Keratinocyte (primary cell): ENCODE data around the gene DAPK2.

Source experiments
- EZH2 ChIP-seq: IDR thresholded peaks from one replicate; pipeline ENCODE4 v1.6.1; 2012; ENCODE audit warnings: inconsistent platforms, mild to moderate bottlenecking, low read length, moderate library complexity
- TF ChIP-seq, protein P1 (sequence below), 3 experiments: IDR thresholded peaks in 1 of 3; conservative IDR thresholded peaks in 1 of 3; optimal IDR thresholded peaks in 1 of 3; 2 replicates in 2 of 3; 3 replicates in 1 of 3; pipeline versions ENCODE3 to v1.5.1; 2011; ENCODE audit warnings: low read length in 3 of 3, mild to moderate bottlenecking in 3 of 3, moderate library complexity in 2 of 3, control low read depth in 1 of 3, inconsistent platforms in 1 of 3; ENCODE audit not compliant: insufficient read depth in 2 of 3; ENCODE audit errors: extremely low read depth in 1 of 3

DNA sequence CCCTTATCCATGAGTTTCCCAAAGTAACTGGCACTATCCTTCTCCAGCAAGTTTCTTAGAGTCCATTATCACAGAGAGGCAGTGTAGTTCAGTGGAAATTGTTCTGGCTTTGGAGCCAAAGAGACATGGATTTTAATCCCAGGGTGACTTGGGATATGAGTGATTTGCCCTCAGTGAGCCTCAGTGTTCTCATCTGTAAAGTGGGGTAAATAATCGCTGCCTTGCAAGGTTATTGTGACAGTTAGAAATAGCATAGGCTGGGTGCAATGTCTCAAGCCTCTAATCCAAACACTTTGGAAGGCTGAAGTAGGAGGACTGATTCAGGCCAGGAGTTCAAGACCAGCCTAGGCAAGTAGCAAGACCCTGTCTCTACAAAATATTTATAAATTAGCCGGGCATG lies 30.0 kb downstream of the DAPK2 start:
- no peak for TF ChIP-seq EZH2
- TF ChIP-seq, protein P1, sequence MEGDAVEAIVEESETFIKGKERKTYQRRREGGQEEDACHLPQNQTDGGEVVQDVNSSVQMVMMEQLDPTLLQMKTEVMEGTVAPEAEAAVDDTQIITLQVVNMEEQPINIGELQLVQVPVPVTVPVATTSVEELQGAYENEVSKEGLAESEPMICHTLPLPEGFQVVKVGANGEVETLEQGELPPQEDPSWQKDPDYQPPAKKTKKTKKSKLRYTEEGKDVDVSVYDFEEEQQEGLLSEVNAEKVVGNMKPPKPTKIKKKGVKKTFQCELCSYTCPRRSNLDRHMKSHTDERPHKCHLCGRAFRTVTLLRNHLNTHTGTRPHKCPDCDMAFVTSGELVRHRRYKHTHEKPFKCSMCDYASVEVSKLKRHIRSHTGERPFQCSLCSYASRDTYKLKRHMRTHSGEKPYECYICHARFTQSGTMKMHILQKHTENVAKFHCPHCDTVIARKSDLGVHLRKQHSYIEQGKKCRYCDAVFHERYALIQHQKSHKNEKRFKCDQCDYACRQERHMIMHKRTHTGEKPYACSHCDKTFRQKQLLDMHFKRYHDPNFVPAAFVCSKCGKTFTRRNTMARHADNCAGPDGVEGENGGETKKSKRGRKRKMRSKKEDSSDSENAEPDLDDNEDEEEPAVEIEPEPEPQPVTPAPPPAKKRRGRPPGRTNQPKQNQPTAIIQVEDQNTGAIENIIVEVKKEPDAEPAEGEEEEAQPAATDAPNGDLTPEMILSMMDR (optimal IDR thresholded peaks at IDR 0.05 in 1 of 3, IDR thresholded peaks at IDR 0.05 in 1 of 3, conservative IDR thresholded peaks at IDR 0.05 in 1 of 3; ENCODE audit: extremely low read depth in 1 of 3, insufficient read depth in 2 of 3, low read length in 3 of 3), result no peak
